ENCODE results near the gene IGFL1. TPM values are rescaled to one million over a fixed set of nuclear protein-coding genes. Genes with fewer than 3 reads are reported as not detected.
"Not testable (repeated sequence)": the region's sequence is repeated elsewhere in the genome, so short reads cannot be mapped to it uniquely, and the experiment has no call there.

The IGFL1 gene
- total RNA-seq, 4 donors from 2014 or later = not detected

DNA sequence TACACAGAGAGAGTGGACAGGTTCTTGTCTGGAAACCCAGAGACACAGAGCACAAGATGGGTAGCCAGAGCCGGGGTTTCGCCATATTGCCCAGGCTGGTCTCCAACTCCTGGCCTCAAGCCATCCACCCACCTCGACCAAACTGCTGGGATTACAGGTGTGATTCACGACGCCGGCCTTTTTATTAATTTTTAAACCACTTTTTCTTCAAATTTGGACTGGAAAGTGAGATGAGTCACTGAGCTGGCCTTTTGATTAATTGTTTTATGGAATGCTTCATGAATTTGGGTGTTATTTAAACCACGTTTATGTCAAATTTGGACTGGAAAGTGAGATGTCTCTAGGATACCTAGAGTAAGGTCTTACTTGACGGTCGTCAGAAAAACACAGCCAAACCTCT lies 12.1 kb upstream of the IGFL1 start:
- 82 to 83% methylated on average over 9 of the region's 9 CpGs for WGBS, 2 donors
- H3K9me3 ChIP-seq = no peaks in the 10 kb centered on the region
- no peaks in the 10 kb centered on the region for H3K27me3 ChIP-seq
- H3K27ac ChIP-seq = no peak overlapping the region
- no peak for DNase-seq
- H3K4me3 ChIP-seq (replicated peaks in 1 of 3) = no peak overlapping the region
- intact Hi-C loops (cut with DNase I) = no loop called here
- peaks cover 7 to 9% of the 10 kb centered on the region in 2 donors for H3K4me1 ChIP-seq
- H3K36me3 ChIP-seq = no peaks in the 10 kb centered on the region
- no peak for TF ChIP-seq POLR2A (IDR thresholded peaks at IDR 0.05)
- TF ChIP-seq, protein P1, sequence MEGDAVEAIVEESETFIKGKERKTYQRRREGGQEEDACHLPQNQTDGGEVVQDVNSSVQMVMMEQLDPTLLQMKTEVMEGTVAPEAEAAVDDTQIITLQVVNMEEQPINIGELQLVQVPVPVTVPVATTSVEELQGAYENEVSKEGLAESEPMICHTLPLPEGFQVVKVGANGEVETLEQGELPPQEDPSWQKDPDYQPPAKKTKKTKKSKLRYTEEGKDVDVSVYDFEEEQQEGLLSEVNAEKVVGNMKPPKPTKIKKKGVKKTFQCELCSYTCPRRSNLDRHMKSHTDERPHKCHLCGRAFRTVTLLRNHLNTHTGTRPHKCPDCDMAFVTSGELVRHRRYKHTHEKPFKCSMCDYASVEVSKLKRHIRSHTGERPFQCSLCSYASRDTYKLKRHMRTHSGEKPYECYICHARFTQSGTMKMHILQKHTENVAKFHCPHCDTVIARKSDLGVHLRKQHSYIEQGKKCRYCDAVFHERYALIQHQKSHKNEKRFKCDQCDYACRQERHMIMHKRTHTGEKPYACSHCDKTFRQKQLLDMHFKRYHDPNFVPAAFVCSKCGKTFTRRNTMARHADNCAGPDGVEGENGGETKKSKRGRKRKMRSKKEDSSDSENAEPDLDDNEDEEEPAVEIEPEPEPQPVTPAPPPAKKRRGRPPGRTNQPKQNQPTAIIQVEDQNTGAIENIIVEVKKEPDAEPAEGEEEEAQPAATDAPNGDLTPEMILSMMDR (IDR thresholded peaks at IDR 0.05) = no peak

DNA sequence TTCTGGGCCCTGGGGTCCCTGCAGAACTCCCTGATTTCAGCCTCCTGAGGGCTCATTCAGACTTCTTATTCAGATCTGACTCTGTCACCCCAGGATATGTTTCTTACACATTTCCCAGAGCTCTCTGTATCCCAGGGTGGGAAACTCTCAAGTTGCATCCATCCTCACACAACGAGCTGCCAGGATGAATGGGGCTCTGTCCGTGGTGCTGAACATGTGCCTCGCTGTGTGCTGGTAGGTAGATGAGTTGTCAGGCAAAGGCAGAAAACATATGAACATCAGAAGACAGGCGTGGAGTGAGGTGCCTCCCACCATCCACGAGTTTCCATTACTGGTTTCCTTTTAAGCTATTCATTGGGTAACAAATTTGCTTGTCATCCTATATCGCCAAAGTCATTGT lies 11.4 kb upstream of the IGFL1 start:
- H3K4me1 ChIP-seq = peaks cover 11 to 14% of the 10 kb centered on the region in 2 donors
- H3K4me3 ChIP-seq (replicated peaks in 1 of 3) = no peak overlapping the region
- no peaks in the 10 kb centered on the region for H3K36me3 ChIP-seq
- intact Hi-C loops (cut with DNase I) = no loop called here
- TF ChIP-seq, protein P1 (IDR thresholded peaks at IDR 0.05) = no peak
- TF ChIP-seq POLR2A (IDR thresholded peaks at IDR 0.05) = no peak
- H3K9me3 ChIP-seq = no peaks in the 10 kb centered on the region
- H3K27ac ChIP-seq = no peak overlapping the region
- no peaks in the 10 kb centered on the region for H3K27me3 ChIP-seq
- peak in 1 of 2 donors; percentile 34 for DNase-seq
- 17 to 20% methylated on average over 6 of the region's 6 CpGs for WGBS, 2 donors

DNA sequence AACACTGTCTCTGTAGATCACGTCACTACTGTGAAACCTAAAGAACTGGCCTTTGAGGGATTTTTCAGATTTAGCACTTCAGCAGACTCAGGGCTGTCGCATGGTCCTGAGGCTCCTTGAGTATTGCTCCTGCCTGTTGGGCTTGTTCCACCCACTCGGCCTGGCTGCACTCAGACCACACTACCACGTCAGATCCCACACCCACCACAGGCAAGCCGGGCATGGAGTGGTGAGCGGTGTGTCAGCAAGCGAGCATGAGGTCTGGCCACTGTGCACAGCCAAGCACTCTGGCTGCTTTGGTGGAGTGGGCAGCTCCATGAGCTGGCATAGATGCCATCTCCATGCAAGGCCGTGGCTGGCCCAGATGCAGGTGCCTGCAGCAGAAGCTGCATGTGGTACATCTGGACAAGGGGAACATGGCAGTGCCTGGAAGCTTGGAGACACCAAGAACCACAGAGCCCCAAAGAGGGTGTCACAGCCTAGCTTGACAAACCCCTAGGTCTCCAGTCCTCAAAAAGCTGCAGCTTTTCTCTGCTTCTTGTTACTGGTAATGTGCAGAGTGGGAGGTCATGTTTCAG lies 9.4 kb upstream of the IGFL1 start:
- Histone ChIP-seq H3K27ac (no peak overlapping the region), H3K4me3 (replicated peaks in 1 of 3) (no peak overlapping the region), H3K9me3 (no peaks in the 10 kb centered on the region), H3K27me3 (no peaks in the 10 kb centered on the region), H3K36me3 (no peaks in the 10 kb centered on the region), H3K4me1 (peaks cover 14 to 22% of the 10 kb centered on the region in 2 donors)
- no peak for TF ChIP-seq POLR2A (IDR thresholded peaks at IDR 0.05)
- TF ChIP-seq, protein P1 (IDR thresholded peaks at IDR 0.05) = no peak
- DNase-seq = no peak
- intact Hi-C loops (cut with DNase I) = no loop called here
- 80 to 85% methylated on average over 6 to 8 of the region's 8 CpGs for WGBS, 2 donors

DNA sequence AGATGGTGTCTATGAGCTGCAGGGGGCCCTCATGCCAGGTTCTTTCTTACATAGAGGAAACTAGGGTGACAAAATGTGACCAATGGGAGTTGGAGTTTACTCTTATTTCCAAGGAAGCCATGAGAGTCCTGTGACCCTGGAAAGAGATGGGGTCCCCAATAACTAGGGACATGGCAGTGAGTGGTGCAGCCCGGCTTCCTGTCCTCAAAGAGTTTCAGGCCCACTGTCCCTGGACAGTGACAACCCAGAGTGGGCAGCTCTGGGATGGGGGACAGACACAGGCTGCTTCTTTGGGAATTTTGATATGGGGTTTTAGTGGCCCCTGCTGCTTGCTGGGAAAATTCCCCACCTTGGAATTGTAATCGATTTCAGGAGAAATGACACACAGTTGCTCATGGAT lies 8.4 kb upstream of the IGFL1 start:
- peaks cover 17 to 28% of the 10 kb centered on the region in 2 donors for H3K4me1 ChIP-seq
- H3K36me3 ChIP-seq = no peaks in the 10 kb centered on the region
- H3K27me3 ChIP-seq = no peaks in the 10 kb centered on the region
- no peak overlapping the region for H3K4me3 ChIP-seq (replicated peaks in 1 of 3)
- no peaks in the 10 kb centered on the region for H3K9me3 ChIP-seq
- 79 to 84% methylated on average over 2 of the region's 2 CpGs for WGBS, 2 donors
- H3K27ac ChIP-seq = no peak overlapping the region
- no peak for DNase-seq
- intact Hi-C loops (cut with DNase I) = no loop called here
- TF ChIP-seq POLR2A (IDR thresholded peaks at IDR 0.05) = no peak
- TF ChIP-seq, protein P1 (IDR thresholded peaks at IDR 0.05) = no peak

DNA sequence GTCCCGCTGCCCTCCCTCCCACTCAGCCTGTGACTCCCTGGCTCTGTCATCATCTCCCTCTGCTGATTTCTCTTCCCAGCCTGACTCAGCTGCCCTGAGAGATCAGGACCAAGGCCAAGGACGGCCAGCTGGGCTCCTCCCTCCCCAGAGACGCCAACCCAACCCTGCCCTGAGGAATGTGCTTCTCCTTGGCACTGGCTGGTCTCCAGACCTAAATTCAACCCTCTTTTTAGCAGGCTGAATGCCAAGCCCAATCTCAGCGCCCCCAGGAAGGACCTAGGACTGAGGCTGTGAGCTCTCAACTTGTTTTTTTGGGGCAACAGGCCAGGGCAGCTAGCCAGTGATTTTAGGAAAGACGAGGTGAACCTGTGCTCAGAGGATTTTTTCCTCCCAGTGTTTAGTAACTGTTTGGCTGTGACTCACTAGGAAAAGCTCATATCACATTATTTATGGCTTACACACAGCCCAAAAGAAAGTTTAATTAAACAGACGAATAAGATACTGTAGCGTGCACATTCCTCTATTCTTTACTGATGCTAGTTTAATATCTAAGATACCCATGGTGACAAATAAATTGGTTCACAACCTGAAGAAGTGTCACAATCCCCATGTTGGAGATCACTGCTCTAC lies 7.4 kb upstream of the IGFL1 start:
- peak overlapping the region in 1 of 3 donors; percentile 2 for H3K27ac ChIP-seq
- TF ChIP-seq, protein P1 (IDR thresholded peaks at IDR 0.05) = no peak
- TF ChIP-seq POLR2A (IDR thresholded peaks at IDR 0.05) = no peak

DNA sequence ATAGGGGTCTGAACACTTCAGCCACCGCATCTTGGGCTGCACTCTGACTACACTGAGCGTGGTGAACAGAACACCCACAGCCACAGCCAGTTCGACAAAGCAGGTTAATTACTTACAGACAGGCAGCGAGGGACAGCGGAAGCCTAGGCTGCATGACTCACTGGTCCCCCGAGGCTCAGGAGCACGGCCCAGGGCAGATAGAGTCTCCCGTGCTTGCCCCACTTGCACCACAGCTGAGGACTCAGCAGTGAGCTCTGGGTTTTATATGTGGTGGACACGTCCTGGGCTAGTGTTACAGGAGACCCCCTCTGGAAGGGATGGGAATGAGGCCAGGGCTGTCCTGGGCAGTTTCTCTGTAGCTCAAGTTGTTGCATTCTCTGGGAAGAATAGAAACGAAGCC lies 5.8 kb upstream of the IGFL1 start:
- H3K27me3 ChIP-seq; H3K27ac ChIP-seq; H3K4me3 ChIP-seq (replicated peaks in 1 of 3); H3K9me3 ChIP-seq; DNase-seq; H3K36me3 ChIP-seq; intact Hi-C loops (cut with DNase I): not testable (repeated sequence)
- 71 to 92% methylated on average over 2 to 3 of the region's 10 CpGs for WGBS, 2 donors
- peaks cover 17 to 28% of the 10 kb centered on the region in 2 donors for H3K4me1 ChIP-seq

More for the DNA sequence above, 7.4 kb upstream of the IGFL1 start:
- peaks cover 17 to 28% of the 10 kb centered on the region in 2 donors for H3K4me1 ChIP-seq
- no peaks in the 10 kb centered on the region for H3K36me3 ChIP-seq
- H3K9me3 ChIP-seq = no peaks in the 10 kb centered on the region
- no peaks in the 10 kb centered on the region for H3K27me3 ChIP-seq
- H3K4me3 ChIP-seq (replicated peaks in 1 of 3) = no peak overlapping the region
- DNase-seq = peak; percentile 97 to 98
- intact Hi-C loops (cut with DNase I) = no loop called here
- WGBS, 2 donors = 11 to 18% methylated on average over 6 to 7 of the region's 7 CpGs
